A673 (cell line): Measurements from ENCODE around the gene PTGDS. TPM values are rescaled to one million over a fixed set of nuclear protein-coding genes. Genes with fewer than 3 reads are reported as not detected.

Experiments
- BruUV-seq: library from RNA; stranded (reverse); fragments of 400-500 nt; replicated peaks from 2 replicates; lab custom pipeline; 2021; lab: Mats Ljungman, UMichigan
- CTCF ChIA-PET: fragments of 300-600 bp; sonication (Branson Sonifier 250); formaldehyde crosslinking; loops from one replicate; lab custom pipeline; 2022; ENCODE audit warnings: antibody characterized with exemption; lab: Charles Lee
- POLR2A ChIA-PET: fragments of 300-600 bp; sonication (Branson Sonifier 250); formaldehyde crosslinking; loops from one replicate; lab custom pipeline; 2022; ENCODE audit warnings: antibody characterized with exemption; ENCODE audit not compliant: low non-redundant PET; lab: Charles Lee
- DNase-seq: peaks from one replicate; pipeline ENCODE4 v3.0.0-alpha.2; 2015; ENCODE audit warnings: low spot score
- H3K27ac ChIP-seq: fragments of 200-600 bp; sonication (generic); 2 replicates; pipeline ENCODE4 v1.5.1; 2016; ENCODE audit warnings: mixed run types, low read depth, mild to moderate bottlenecking, mixed read lengths, antibody characterized with exemption, low read length; ENCODE audit not compliant: poor library complexity, severe bottlenecking
- H3K27me3 ChIP-seq: fragments of 200-600 bp; sonication (generic); replicated peaks from 2 replicates; pipeline ENCODE4 v1.6.1; 2017; ENCODE audit warnings: mixed run types, low read depth, mild to moderate bottlenecking, mixed read lengths, antibody characterized with exemption, low read length; ENCODE audit not compliant: insufficient read depth, poor library complexity
- H3K36me3 ChIP-seq: fragments of 200-600 bp; sonication (generic); 2 replicates; pipeline ENCODE4 v1.6.1; 2016; ENCODE audit warnings: mixed run types, mild to moderate bottlenecking, mixed read lengths, antibody characterized with exemption, low read length; ENCODE audit not compliant: insufficient read depth, poor library complexity, severe bottlenecking
- H3K4me1 ChIP-seq: fragments of 200-600 bp; sonication (generic); 2 replicates; pipeline ENCODE4 v1.6.1; 2017; ENCODE audit warnings: mixed run types, mild to moderate bottlenecking, mixed read lengths, antibody characterized with exemption, low read length; ENCODE audit not compliant: insufficient read depth, poor library complexity, severe bottlenecking
- H3K4me3 ChIP-seq: fragments of 200-600 bp; sonication (generic); 2 replicates; pipeline ENCODE4 v1.5.1; 2016; ENCODE audit warnings: low read depth, mixed run types, mild to moderate bottlenecking, mixed read lengths, low read length; ENCODE audit not compliant: poor library complexity, severe bottlenecking
- H3K9me3 ChIP-seq: fragments of 200-600 bp; sonication (generic); 2 replicates; pipeline ENCODE4 v1.6.1; 2016; ENCODE audit warnings: mixed run types, low read depth, mild to moderate bottlenecking, mixed read lengths, antibody characterized with exemption, low read length; ENCODE audit not compliant: poor library complexity, severe bottlenecking
- EZH2 ChIP-seq: fragments of 200-600 bp; sonication (generic); IDR thresholded peaks from 2 replicates; pipeline ENCODE4 v1.6.1; 2017; ENCODE audit warnings: borderline replicate concordance, low read depth, mild to moderate bottlenecking, mixed read lengths, antibody characterized with exemption, low read length; ENCODE audit not compliant: poor library complexity, severe bottlenecking
- intact Hi-C: fragments of 100-400 bp; cut with micrococcal nuclease; formaldehyde crosslinking; loops from one replicate; pipeline ENCODE4 v1.10.0; 2022; ENCODE audit not compliant: unreplicated experiment
- total RNA-seq: library from RNA; stranded (reverse); gene quantifications from 2 replicates; pipeline ENCODE4 v1.2.3, GENCODE V29; 2021
- TF ChIP-seq, protein P1 (sequence below): fragments of 300-800, 200-600 bp; sonication (generic); conservative IDR thresholded peaks from 2 replicates; pipeline ENCODE4 v1.5.1; 2017; ENCODE audit warnings: low read depth, mild to moderate bottlenecking, antibody characterized with exemption, low read length, moderate library complexity, mixed read lengths

Gene PTGDS
- total RNA-seq, 1 experiment from 2014 or later, result not detected

DNA sequence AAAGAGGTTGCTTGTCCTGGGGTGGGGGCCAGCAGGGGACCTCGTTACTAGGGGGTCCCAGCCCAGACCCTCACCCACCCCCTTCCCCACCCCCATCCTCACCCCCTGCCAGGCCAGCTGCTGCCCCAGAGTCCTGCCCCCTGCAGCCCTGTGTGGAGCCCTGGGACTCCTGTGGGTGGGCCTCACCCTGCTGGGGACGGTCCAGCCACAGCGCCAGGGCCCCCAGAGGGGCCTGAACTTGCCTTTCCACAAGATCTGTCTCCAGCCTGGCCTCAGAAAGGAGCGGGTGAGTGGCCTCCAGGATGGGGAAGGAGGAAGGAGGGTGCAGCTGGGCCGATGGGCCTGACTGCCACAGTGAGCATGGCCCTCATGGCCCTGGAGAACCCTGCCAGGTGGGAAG is 7.5 kb upstream of the PTGDS start:
- Histone ChIP-seq H3K27ac (no peak overlapping the region), H3K27me3 (no peaks in the 10 kb centered on the region), H3K4me3 (no peak overlapping the region), H3K9me3 (no peaks in the 10 kb centered on the region), H3K4me1 (peaks cover 4% of the 10 kb centered on the region), H3K36me3 (no peaks in the 10 kb centered on the region)
- DNase-seq, result no peak
- intact Hi-C loops, result no loop called here
- ChIA-PET POLR2A (interaction anchor here (0.5 kb wide), 1 partner anchor 13 kb away, joined by 5 read pairs; no protein-coding TSS in a partner anchor), CTCF (no interaction called here)
- TF ChIP-seq, protein P1, sequence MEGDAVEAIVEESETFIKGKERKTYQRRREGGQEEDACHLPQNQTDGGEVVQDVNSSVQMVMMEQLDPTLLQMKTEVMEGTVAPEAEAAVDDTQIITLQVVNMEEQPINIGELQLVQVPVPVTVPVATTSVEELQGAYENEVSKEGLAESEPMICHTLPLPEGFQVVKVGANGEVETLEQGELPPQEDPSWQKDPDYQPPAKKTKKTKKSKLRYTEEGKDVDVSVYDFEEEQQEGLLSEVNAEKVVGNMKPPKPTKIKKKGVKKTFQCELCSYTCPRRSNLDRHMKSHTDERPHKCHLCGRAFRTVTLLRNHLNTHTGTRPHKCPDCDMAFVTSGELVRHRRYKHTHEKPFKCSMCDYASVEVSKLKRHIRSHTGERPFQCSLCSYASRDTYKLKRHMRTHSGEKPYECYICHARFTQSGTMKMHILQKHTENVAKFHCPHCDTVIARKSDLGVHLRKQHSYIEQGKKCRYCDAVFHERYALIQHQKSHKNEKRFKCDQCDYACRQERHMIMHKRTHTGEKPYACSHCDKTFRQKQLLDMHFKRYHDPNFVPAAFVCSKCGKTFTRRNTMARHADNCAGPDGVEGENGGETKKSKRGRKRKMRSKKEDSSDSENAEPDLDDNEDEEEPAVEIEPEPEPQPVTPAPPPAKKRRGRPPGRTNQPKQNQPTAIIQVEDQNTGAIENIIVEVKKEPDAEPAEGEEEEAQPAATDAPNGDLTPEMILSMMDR, result no peak
- no peak for TF ChIP-seq EZH2
- no TSS peak for BruUV-seq

DNA sequence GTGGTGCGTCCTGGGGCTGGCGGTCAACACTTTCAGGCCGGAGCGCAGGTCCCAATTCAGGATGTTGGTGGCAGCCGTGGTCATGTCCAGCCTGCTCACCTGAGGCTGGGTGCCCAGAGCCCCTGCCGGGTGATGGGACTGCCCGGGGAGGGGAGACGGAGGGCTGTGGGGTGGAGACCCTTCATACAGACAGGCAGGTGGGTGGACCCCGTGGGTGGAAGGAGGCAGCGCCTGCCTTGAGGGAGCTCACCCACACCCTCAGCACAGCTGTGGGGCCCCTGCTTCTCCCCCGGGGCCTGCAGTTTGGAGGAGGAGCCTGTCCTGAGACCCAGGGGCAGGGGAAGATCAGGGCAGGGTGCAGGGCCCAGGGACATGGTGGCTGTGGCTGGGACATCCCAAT is 6.9 kb upstream of the PTGDS start:
- peaks cover 4% of the 10 kb centered on the region for H3K4me1 ChIP-seq
- no peaks in the 10 kb centered on the region for H3K9me3 ChIP-seq
- POLR2A ChIA-PET, result no interaction called here
- no TSS peak for BruUV-seq
- no peaks in the 10 kb centered on the region for H3K36me3 ChIP-seq
- no peak overlapping the region for H3K27ac ChIP-seq
- no peak for DNase-seq
- no peaks in the 10 kb centered on the region for H3K27me3 ChIP-seq
- no peak overlapping the region for H3K4me3 ChIP-seq
- no peak for TF ChIP-seq EZH2
- TF ChIP-seq, protein P1, result no peak
- intact Hi-C loops, result no loop called here
- CTCF ChIA-PET, result no interaction called here

DNA sequence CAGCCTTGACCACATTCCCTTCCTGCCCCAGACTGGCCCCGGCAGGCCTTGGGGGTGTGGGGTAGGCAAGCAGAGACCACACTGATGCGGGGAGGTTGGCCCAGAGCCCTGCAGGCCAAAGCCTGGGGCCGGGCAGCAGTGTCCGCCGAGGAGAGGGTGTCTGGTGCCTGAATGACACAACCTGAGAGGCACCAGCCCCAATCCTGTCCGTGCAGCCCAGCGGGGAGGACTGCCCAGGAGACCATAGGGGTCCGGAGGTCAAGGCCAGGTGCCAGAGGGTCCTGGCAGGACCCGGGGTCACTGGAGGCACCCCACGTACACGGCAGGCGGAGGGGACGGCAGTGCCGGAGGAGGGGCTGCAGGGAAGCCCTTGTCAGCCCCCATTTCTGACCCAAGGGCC is 5.6 kb upstream of the PTGDS start:
- ChIA-PET CTCF (no interaction called here), POLR2A (no interaction called here)
- no peak for DNase-seq
- intact Hi-C loops, result no loop called here
- no peak overlapping the region for H3K4me3 ChIP-seq
- no TSS peak for BruUV-seq
- H3K9me3 ChIP-seq, result no peaks in the 10 kb centered on the region
- no peaks in the 10 kb centered on the region for H3K36me3 ChIP-seq
- no peak for TF ChIP-seq EZH2
- TF ChIP-seq, protein P1, result no peak
- no peaks in the 10 kb centered on the region for H3K27me3 ChIP-seq
- H3K4me1 ChIP-seq, result no peaks in the 10 kb centered on the region
- H3K27ac ChIP-seq, result no peak overlapping the region
